A673 (cell line): ENCODE data around the gene EHD4. TPM values are rescaled to one million over a fixed set of nuclear protein-coding genes. Genes with fewer than 3 reads are reported as not detected.

Experiments used
- BruUV-seq: library from RNA; stranded (reverse); fragments of 400-500 nt; replicated peaks from 2 replicates; lab custom pipeline; 2021; lab: Mats Ljungman, UMichigan
- CTCF ChIA-PET: fragments of 300-600 bp; sonication (Branson Sonifier 250); formaldehyde crosslinking; loops from one replicate; lab custom pipeline; 2022; ENCODE audit warnings: antibody characterized with exemption; lab: Charles Lee
- POLR2A ChIA-PET: fragments of 300-600 bp; sonication (Branson Sonifier 250); formaldehyde crosslinking; loops from one replicate; lab custom pipeline; 2022; ENCODE audit warnings: antibody characterized with exemption; ENCODE audit not compliant: low non-redundant PET; lab: Charles Lee
- DNase-seq: peaks from one replicate; pipeline ENCODE4 v3.0.0-alpha.2; 2015; ENCODE audit warnings: low spot score
- H3K27ac ChIP-seq: fragments of 200-600 bp; sonication (generic); 2 replicates; pipeline ENCODE4 v1.5.1; 2016; ENCODE audit warnings: mixed run types, low read depth, mild to moderate bottlenecking, mixed read lengths, antibody characterized with exemption, low read length; ENCODE audit not compliant: poor library complexity, severe bottlenecking
- H3K27me3 ChIP-seq: fragments of 200-600 bp; sonication (generic); replicated peaks from 2 replicates; pipeline ENCODE4 v1.6.1; 2017; ENCODE audit warnings: mixed run types, low read depth, mild to moderate bottlenecking, mixed read lengths, antibody characterized with exemption, low read length; ENCODE audit not compliant: insufficient read depth, poor library complexity
- H3K36me3 ChIP-seq: fragments of 200-600 bp; sonication (generic); 2 replicates; pipeline ENCODE4 v1.6.1; 2016; ENCODE audit warnings: mixed run types, mild to moderate bottlenecking, mixed read lengths, antibody characterized with exemption, low read length; ENCODE audit not compliant: insufficient read depth, poor library complexity, severe bottlenecking
- H3K4me1 ChIP-seq: fragments of 200-600 bp; sonication (generic); 2 replicates; pipeline ENCODE4 v1.6.1; 2017; ENCODE audit warnings: mixed run types, mild to moderate bottlenecking, mixed read lengths, antibody characterized with exemption, low read length; ENCODE audit not compliant: insufficient read depth, poor library complexity, severe bottlenecking
- H3K4me3 ChIP-seq: fragments of 200-600 bp; sonication (generic); 2 replicates; pipeline ENCODE4 v1.5.1; 2016; ENCODE audit warnings: low read depth, mixed run types, mild to moderate bottlenecking, mixed read lengths, low read length; ENCODE audit not compliant: poor library complexity, severe bottlenecking
- H3K9me3 ChIP-seq: fragments of 200-600 bp; sonication (generic); 2 replicates; pipeline ENCODE4 v1.6.1; 2016; ENCODE audit warnings: mixed run types, low read depth, mild to moderate bottlenecking, mixed read lengths, antibody characterized with exemption, low read length; ENCODE audit not compliant: poor library complexity, severe bottlenecking
- CTCF ChIP-seq: fragments of 300-800, 200-600 bp; sonication (generic); conservative IDR thresholded peaks from 2 replicates; pipeline ENCODE4 v1.5.1; 2017; ENCODE audit warnings: low read depth, mild to moderate bottlenecking, antibody characterized with exemption, low read length, moderate library complexity, mixed read lengths
- EZH2 ChIP-seq: fragments of 200-600 bp; sonication (generic); IDR thresholded peaks from 2 replicates; pipeline ENCODE4 v1.6.1; 2017; ENCODE audit warnings: borderline replicate concordance, low read depth, mild to moderate bottlenecking, mixed read lengths, antibody characterized with exemption, low read length; ENCODE audit not compliant: poor library complexity, severe bottlenecking
- intact Hi-C: fragments of 100-400 bp; cut with micrococcal nuclease; formaldehyde crosslinking; loops from one replicate; pipeline ENCODE4 v1.10.0; 2022; ENCODE audit not compliant: unreplicated experiment
- total RNA-seq: library from RNA; stranded (reverse); gene quantifications from 2 replicates; pipeline ENCODE4 v1.2.3, GENCODE V29; 2021

The EHD4 gene
- total RNA-seq, 1 experiment from 2014 or later, result 29.4 TPM

DNA sequence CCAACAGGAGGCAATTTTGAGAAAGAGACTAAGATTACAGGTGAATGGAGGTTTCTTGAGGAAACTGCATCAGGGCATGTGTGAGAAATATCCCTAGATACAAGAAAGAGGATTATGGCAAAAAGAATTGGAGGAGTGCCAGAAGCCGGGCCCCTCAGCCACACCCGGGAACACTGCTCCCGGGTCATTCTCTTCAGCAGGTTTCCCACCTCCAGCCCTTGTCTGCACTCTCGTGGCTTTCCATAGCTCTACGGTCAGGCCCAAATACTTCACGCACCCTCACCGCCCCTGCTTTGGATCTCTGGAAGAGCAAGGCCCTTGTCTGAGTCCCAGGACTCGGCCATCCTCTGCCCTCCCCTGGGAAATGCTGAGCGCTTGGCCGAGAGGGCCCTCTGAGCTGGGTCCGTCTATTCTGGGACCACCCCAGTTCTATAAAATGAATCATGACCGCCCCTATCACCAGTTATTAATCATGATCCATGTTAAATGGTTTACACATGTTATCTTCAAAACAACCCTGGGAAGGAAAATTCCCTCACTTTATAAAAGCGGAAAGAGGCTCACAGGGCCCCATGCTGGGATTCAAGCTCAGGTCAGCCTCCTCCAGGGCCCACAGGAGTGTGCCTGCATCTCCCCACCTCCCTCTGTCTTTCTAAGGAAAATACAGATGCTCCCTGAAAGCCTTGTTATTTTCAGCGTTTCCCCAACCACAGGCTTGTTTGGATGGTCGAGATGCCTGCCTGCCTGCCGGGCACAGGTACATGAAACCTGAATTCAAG is 39.7 kb downstream of the EHD4 start:
- Histone ChIP-seq H3K4me1 (peaks cover 27% of the 10 kb centered on the region), H3K4me3 (no peak overlapping the region), H3K36me3 (no peaks in the 10 kb centered on the region), H3K9me3 (no peaks in the 10 kb centered on the region), H3K27ac (no peak overlapping the region), H3K27me3 (no peaks in the 10 kb centered on the region)
- ChIA-PET CTCF (no interaction called here), POLR2A (no interaction called here)
- TF ChIP-seq CTCF (no peak), EZH2 (no peak)
- DNase-seq, result no peak
- intact Hi-C loops, result no loop called here
- no TSS peak for BruUV-seq

GRCh38 chr15:41932101-41932500 is 40.3 kb downstream of the EHD4 start:
- Histone ChIP-seq H3K4me1 (peaks cover 30% of the 10 kb centered on the region), H3K4me3 (no peak overlapping the region), H3K27ac (no peak overlapping the region), H3K27me3 (no peaks in the 10 kb centered on the region), H3K36me3 (no peaks in the 10 kb centered on the region), H3K9me3 (no peaks in the 10 kb centered on the region)
- POLR2A ChIA-PET, result no interaction called here
- no peak for DNase-seq
- no peak for TF ChIP-seq EZH2
- TF ChIP-seq CTCF, result no peak
- no TSS peak for BruUV-seq
- CTCF ChIA-PET, result no interaction called here
- intact Hi-C loops, result no loop called here

DNA sequence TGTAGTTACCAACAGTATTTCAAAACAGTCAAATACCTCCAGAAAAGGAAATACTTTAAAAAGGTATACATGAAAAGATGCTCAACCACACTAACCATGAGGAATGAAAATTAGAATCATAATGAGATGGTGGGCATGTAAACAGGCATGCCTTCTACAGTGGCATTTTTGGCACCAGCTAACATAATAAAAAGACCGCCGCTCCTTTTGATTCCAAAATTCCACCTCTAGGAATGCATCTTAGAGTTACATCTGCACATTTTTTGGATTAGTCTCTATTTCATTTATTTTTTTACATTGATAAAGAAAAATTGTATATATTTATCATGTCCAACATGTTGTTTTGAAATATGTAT is 41.5 kb downstream of the EHD4 start:
- DNase-seq, result no peak
- Histone ChIP-seq H3K27ac (no peak overlapping the region), H3K36me3 (no peaks in the 10 kb centered on the region), H3K4me3 (no peak overlapping the region), H3K27me3 (no peaks in the 10 kb centered on the region), H3K4me1 (peaks cover 30% of the 10 kb centered on the region), H3K9me3 (no peaks in the 10 kb centered on the region)
- POLR2A ChIA-PET, result interaction anchor here (0.7 kb wide), 1 partner anchor 20 kb away, joined by 3 read pairs; no protein-coding TSS in a partner anchor
- intact Hi-C loops, result no loop called here
- CTCF ChIA-PET, result no interaction called here
- TF ChIP-seq EZH2 (no peak), CTCF (no peak)
- BruUV-seq, result no TSS peak
